Panc1 (cell line): ENCODE measurements around the gene ASPA. TPM values are rescaled to one million over a fixed set of nuclear protein-coding genes. Genes with fewer than 3 reads are reported as not detected.

Experiments used
- ATAC-seq: fragments of 200-7000 bp; cut with Tn5 transposase; 2 replicates; pipeline ENCODE4 v1.9.1; 2020; ENCODE audit warnings: mild to moderate bottlenecking, moderate library complexity
- BruUV-seq: library from RNA; stranded (reverse); fragments of 400-500 nt; replicated peaks from 2 replicates; lab custom pipeline; 2021; lab: Mats Ljungman, UMichigan
- CTCF ChIA-PET: fragments of 300-600 bp; sonication (Branson Sonifier 250); formaldehyde crosslinking; loops from one replicate; lab custom pipeline; 2022; ENCODE audit warnings: antibody characterized with exemption; lab: Charles Lee
- POLR2A ChIA-PET: fragments of 300-600 bp; sonication (Branson Sonifier 250); formaldehyde crosslinking; loops from one replicate; lab custom pipeline; 2022; ENCODE audit warnings: antibody characterized with exemption; lab: Charles Lee
- DNase-seq: peaks from one replicate; pipeline ENCODE4 v3.0.0-alpha.2; 2010; ENCODE audit warnings: low read depth, low spot score
- H3K27ac ChIP-seq: 2 replicates; pipeline ENCODE4 v1.5.1; 2011; ENCODE audit warnings: mild to moderate bottlenecking, low read length, inconsistent platforms
- H3K27me3 ChIP-seq: fragments of 200-500 bp; sonication (Bioruptor generic); 2 replicates; pipeline ENCODE4 v1.6.0; 2014; ENCODE audit warnings: low read length, inconsistent platforms; ENCODE audit not compliant: control insufficient read depth, insufficient read depth
- H3K36me3 ChIP-seq: fragments of 200-500 bp; sonication (Bioruptor generic); 2 replicates; pipeline ENCODE4 v1.5.1; 2014; ENCODE audit warnings: inconsistent platforms, mild to moderate bottlenecking, low read length, moderate library complexity; ENCODE audit not compliant: control insufficient read depth, insufficient read depth
- H3K4me1 ChIP-seq: 2 replicates; pipeline ENCODE4 v1.5.1; 2011; ENCODE audit warnings: inconsistent platforms, mild to moderate bottlenecking, low read length, moderate library complexity; ENCODE audit not compliant: control insufficient read depth, insufficient read depth
- H3K4me3 ChIP-seq, 2 experiments: 2 replicates each; pipeline ENCODE4 v1.5.1; 2011 to 2012; ENCODE audit warnings: low read depth in 2 of 2, low read length in 2 of 2, mild to moderate bottlenecking in 2 of 2, inconsistent platforms in 1 of 2, moderate library complexity in 1 of 2
- H3K9me3 ChIP-seq: fragments of 200-500 bp; sonication (Bioruptor generic); 2 replicates; pipeline ENCODE4 v1.5.1; 2014; ENCODE audit warnings: low read depth, mild to moderate bottlenecking, inconsistent platforms, low read length, moderate library complexity; ENCODE audit not compliant: control insufficient read depth, insufficient read depth
- CTCF ChIP-seq: fragments of 450-650 bp; IDR thresholded peaks from 2 replicates; pipeline ENCODE4 v1.5.1; 2017; ENCODE audit warnings: mild to moderate bottlenecking
- POLR2AphosphoS5 ChIP-seq: IDR thresholded peaks from 2 replicates; pipeline ENCODE4 v1.6.1; 2012; ENCODE audit warnings: mild to moderate bottlenecking, low read depth, low read length, moderate library complexity
- REST ChIP-seq, 2 experiments: IDR thresholded peaks; 2 replicates each; pipeline ENCODE4 v1.6.1; 2011 to 2012; ENCODE audit warnings: low read depth in 2 of 2, control low read depth in 1 of 2, low read length in 1 of 2, mild to moderate bottlenecking in 1 of 2, moderate library complexity in 1 of 2; ENCODE audit not compliant: insufficient read depth in 1 of 2
- SIN3A ChIP-seq: IDR thresholded peaks from 2 replicates; pipeline ENCODE4 v1.6.1; 2012; ENCODE audit warnings: low read depth, mild to moderate bottlenecking, low read length, moderate library complexity, borderline replicate concordance; ENCODE audit not compliant: insufficient read depth
- TCF7L2 ChIP-seq: IDR thresholded peaks from 2 replicates; pipeline ENCODE4 v1.6.1; 2011; ENCODE audit warnings: mild to moderate bottlenecking, low read depth, low read length, inconsistent platforms
- in situ Hi-C: cut with HindIII; loops from 2 replicates; pipeline ENCODE4 v1.10.0; 2016; ENCODE audit warnings: low sequenced_read_pairs, low pct_unique_long_range_greater_than_20kb
- intact Hi-C: fragments of 100-400 bp; cut with micrococcal nuclease; formaldehyde crosslinking; loops from one replicate; pipeline ENCODE4 v1.10.0; 2022; ENCODE audit not compliant: unreplicated experiment
- total RNA-seq: library from RNA; stranded (reverse); gene quantifications from one replicate; pipeline ENCODE4 v1.2.1, GENCODE V29; 2021; ENCODE audit not compliant: unreplicated experiment

Gene ASPA
- total RNA-seq, 1 experiment from 2014 or later, result not detected

- in situ Hi-C loops, result no loop called here
- 0 out of 2 replicates have a peak, but pooled peaks have one; percentile 49 for ATAC-seq
Observed at GRCh38 chr17:3534881-3535252, 59.1 kb downstream of the ASPA start.

GRCh38 chr17:3535253-3535995 lies 59.6 kb downstream of the ASPA start:
- no peaks in the 10 kb centered on the region for H3K36me3 ChIP-seq
- CTCF ChIA-PET, result interaction anchor here (0.7 kb wide), 2 partner anchors 21 to 27 kb away, joined by 5 to 11 read pairs; no protein-coding TSS in a partner anchor
- H3K27ac ChIP-seq, result peak overlapping the region; percentile 1; the same call in 1 of the 2 replicates
- TF ChIP-seq CTCF (peak; percentile 90), TCF7L2 (no peak), POLR2AphosphoS5 (no peak), REST (IDR thresholded peaks at IDR 0.05; ENCODE audit: insufficient read depth in 1 of 2, low read depth in 2 of 2, low read length in 1 of 2) (no peak)

More at GRCh38 chr17:3534881-3535252, 59.1 kb downstream of the ASPA start:
- H3K27me3 ChIP-seq, result no peaks in the 10 kb centered on the region
- H3K4me1 ChIP-seq, result no peaks in the 10 kb centered on the region; the same call in 1 of the 2 replicates
- BruUV-seq, result no TSS peak
- CTCF ChIA-PET, result interaction anchor here (0.7 kb wide), 2 partner anchors 20 to 27 kb away, joined by 5 to 11 read pairs; no protein-coding TSS in a partner anchor
- H3K4me3 ChIP-seq, result no peak overlapping the region; a peak in 1 of 4 replicates
- DNase-seq, result no peak
- no peak for TF ChIP-seq SIN3A
- TF ChIP-seq REST (IDR thresholded peaks at IDR 0.05; ENCODE audit: insufficient read depth in 1 of 2, low read depth in 2 of 2, low read length in 1 of 2), result no peak
- no peak for TF ChIP-seq POLR2AphosphoS5
- TF ChIP-seq TCF7L2, result no peak
- no peak for TF ChIP-seq CTCF
- POLR2A ChIA-PET, result no interaction called here
- H3K36me3 ChIP-seq, result no peaks in the 10 kb centered on the region
- intact Hi-C loops, result no loop called here
- no peaks in the 10 kb centered on the region for H3K9me3 ChIP-seq
- H3K27ac ChIP-seq, result no peak overlapping the region

More at GRCh38 chr17:3535253-3535995, 59.6 kb downstream of the ASPA start:
- ATAC-seq (peak; percentile 83), DNase-seq (peak; percentile 12)
- intact Hi-C loops, result no loop called here
- H3K27me3 ChIP-seq, result no peaks in the 10 kb centered on the region
- in situ Hi-C loops, result no loop called here
- BruUV-seq, result no TSS peak
- no peaks in the 10 kb centered on the region for H3K9me3 ChIP-seq
- H3K4me1 ChIP-seq, result no peaks in the 10 kb centered on the region; the same call in 1 of the 2 replicates
- peak overlapping the region; percentile 28 to 45 for H3K4me3 ChIP-seq
- POLR2A ChIA-PET, result no interaction called here
